Prostate gland (tissue), 2 donors: ENCODE results near the gene HEATR5B. TPM values are rescaled to one million over a fixed set of nuclear protein-coding genes. Genes with fewer than 3 reads are reported as not detected.

ENCODE experiments used
- DNase-seq: peaks from one replicate; pipeline ENCODE4 v3.0.0-alpha.2; 2019; ENCODE audit warnings: low spot score
- H3K27ac ChIP-seq, 2 donors: fragments of 200-600 bp; sonication (generic); 2 replicates each; pipeline ENCODE4 v1.5.1; 2017 to 2019
- H3K27me3 ChIP-seq: fragments of 200-600 bp; sonication (generic); replicated peaks from 2 replicates; pipeline ENCODE4 v1.5.1; 2019; ENCODE audit not compliant: insufficient read depth
- H3K36me3 ChIP-seq, 2 donors: fragments of 200-600 bp; sonication (generic); 1 replicate in 1 of 2; 2 replicates in 1 of 2; pipeline versions ENCODE4 v1.5.1 to v1.8.1; 2017 to 2019
- H3K4me1 ChIP-seq: fragments of 200-600 bp; sonication (generic); replicated peaks from 2 replicates; pipeline ENCODE4 v1.5.1; 2019
- H3K4me3 ChIP-seq, 2 donors: fragments of 200-600 bp; sonication (generic); 2 replicates each; pipeline ENCODE4 v1.5.1; 2017 to 2019
- H3K9me3 ChIP-seq: fragments of 200-600 bp; sonication (generic); 2 replicates; pipeline ENCODE4 v1.5.1; 2017
- POLR2A ChIP-seq: fragments of 450-650 bp; IDR thresholded peaks from one replicate; pipeline ENCODE4 v1.6.1; 2016; ENCODE audit warnings: antibody characterized with exemption, mild to moderate bottlenecking
- POLR2AphosphoS5 ChIP-seq: sonication (generic); formaldehyde crosslinking; IDR thresholded peaks from one replicate; pipeline ENCODE4 v1.6.1; 2017; ENCODE audit warnings: antibody characterized with exemption
- WGBS: methylation state at CpG from one replicate; pipeline ENCODE4 v1.1.5; 2018; 5-methylcytosine and 5-hydroxymethylcytosine counted together
- intact Hi-C: fragments of 100-400 bp; cut with DNase I; formaldehyde crosslinking; loops from one replicate; pipeline ENCODE4 v1.14.2; 2022
- total RNA-seq, 2 donors: library from RNA; depleted of rRNA; stranded (reverse); fragments of >200 nt; gene quantifications; one replicate each; pipeline ENCODE4 v1.1.0, GENCODE V29; 2016
- TF ChIP-seq, protein P1 (sequence below), 4 experiments: fragments of 200-600 bp in 2 of 4; fragments of 450-650 bp in 2 of 4; sonication (generic) in 2 of 4; IDR thresholded peaks; 1 replicate in 3 of 4; 2 replicates in 1 of 4; pipeline ENCODE4 v1.5.1; 2016 to 2019; ENCODE audit warnings: antibody characterized with exemption in 4 of 4, mild to moderate bottlenecking in 2 of 4, moderate library complexity in 2 of 4

The HEATR5B gene
- total RNA-seq = 10 to 100 TPM; 31.1 to 37.4 TPM

DNA sequence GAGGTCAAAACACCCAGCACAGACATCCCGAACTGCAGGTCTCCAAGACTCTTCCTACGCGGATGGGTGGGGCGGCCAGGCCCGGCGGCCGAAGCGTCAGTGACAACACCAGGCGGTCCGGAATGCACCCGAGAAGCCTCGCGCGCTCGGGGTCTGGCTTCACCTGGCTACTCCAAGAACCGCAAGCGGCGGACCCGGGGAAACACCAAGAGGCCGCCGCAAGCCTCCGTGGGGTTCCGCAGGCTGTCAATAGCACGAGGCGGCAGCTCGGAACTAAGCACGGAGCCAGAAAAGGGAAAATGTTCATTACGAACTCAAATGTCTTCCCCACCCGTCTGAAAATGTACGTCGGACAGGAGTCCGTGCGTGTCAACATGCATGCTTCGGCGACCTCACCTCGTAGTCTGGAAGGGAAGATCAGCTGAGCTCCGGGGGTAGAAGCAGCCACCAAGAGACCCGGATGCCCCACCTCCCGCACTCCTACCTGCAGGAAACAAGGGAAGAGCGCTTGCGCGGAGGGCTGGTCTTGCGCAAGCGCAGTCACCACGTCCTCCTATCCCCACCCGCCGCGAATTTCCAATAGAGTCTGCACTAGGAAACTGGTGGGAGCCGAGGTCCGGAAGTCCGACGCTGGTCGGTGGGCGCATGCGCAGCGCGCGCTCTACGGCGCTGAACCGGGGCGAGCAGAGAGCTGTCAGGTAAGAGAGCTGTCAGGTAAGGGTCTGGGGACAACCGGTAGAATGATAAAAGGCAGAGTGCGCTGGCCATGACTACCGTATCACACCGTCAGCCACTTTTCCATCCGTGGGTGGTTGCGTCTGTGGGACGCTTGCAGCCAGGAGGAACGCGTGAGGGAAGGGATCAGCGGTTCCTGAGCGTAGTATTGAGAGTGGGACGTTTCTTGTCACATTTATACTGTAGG is at the start of gene HEATR5B, which contains the start of gene GPATCH11:
HEATR5B (minus strand) TSS at position 500 of the 922 bp plus-strand sequence. CDS start 958 bp downstream, outside the sequence.
GPATCH11 (plus strand) TSS at position 646 of the 922 bp plus-strand sequence. CDS start 3,864 bp downstream, outside the sequence.
- intact Hi-C loops = no loop called here
- TF ChIP-seq POLR2AphosphoS5 (peak; percentile 97), POLR2A (peak; percentile 56)
- TF ChIP-seq, protein P1, sequence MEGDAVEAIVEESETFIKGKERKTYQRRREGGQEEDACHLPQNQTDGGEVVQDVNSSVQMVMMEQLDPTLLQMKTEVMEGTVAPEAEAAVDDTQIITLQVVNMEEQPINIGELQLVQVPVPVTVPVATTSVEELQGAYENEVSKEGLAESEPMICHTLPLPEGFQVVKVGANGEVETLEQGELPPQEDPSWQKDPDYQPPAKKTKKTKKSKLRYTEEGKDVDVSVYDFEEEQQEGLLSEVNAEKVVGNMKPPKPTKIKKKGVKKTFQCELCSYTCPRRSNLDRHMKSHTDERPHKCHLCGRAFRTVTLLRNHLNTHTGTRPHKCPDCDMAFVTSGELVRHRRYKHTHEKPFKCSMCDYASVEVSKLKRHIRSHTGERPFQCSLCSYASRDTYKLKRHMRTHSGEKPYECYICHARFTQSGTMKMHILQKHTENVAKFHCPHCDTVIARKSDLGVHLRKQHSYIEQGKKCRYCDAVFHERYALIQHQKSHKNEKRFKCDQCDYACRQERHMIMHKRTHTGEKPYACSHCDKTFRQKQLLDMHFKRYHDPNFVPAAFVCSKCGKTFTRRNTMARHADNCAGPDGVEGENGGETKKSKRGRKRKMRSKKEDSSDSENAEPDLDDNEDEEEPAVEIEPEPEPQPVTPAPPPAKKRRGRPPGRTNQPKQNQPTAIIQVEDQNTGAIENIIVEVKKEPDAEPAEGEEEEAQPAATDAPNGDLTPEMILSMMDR (IDR thresholded peaks at IDR 0.05) = peak in 1 of 4 experiments; percentile 9
- Histone ChIP-seq H3K9me3 (no peaks in the 10 kb centered on the region), H3K4me3 (peak within 1 kb of the TSS; percentile 73 to 82), H3K27ac (peak within 1 kb of the TSS; percentile 80 to 81), H3K4me1 (no peaks in the 10 kb centered on the region), H3K27me3 (no peaks in the 10 kb centered on the region), H3K36me3 (no peaks in the 10 kb centered on the region)
- DNase-seq = peak; percentile 97
- under 1% methylated on average over 72 of the region's 74 CpGs for WGBS

DNA sequence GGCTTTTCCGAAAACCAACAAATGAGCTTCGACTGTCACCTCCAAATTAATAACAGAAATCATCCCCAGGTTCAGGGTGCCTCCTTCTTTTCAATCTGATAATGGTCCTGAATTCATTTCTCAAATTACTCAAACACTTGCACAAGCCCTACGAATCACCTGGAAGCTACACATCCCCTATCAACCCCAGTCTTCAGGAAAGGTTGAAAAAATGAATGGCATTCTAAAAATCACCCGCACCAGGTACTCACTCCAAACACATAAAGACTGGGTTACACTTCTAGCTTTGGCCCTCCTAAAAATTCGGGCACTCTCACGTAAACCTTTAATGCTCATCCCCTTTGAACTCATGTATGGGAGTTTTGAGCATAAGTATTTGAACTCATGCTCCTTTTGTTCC is 48.7 kb upstream of the HEATR5B start:
- no peaks in the 10 kb centered on the region for H3K4me1 ChIP-seq
- no peaks in the 10 kb centered on the region for H3K27me3 ChIP-seq
- intact Hi-C loops = no loop called here
- WGBS = 94% methylated on average over 6 of the region's 6 CpGs
- H3K4me3 ChIP-seq = no peak overlapping the region
- peaks cover 0 to 3% of the 10 kb centered on the region in 2 donors for H3K36me3 ChIP-seq
- no peak for TF ChIP-seq POLR2AphosphoS5
- TF ChIP-seq, protein P1 (IDR thresholded peaks at IDR 0.05) = no peak
- TF ChIP-seq POLR2A = no peak
- no peak for DNase-seq
- H3K27ac ChIP-seq = no peak overlapping the region
- no peaks in the 10 kb centered on the region for H3K9me3 ChIP-seq

DNA sequence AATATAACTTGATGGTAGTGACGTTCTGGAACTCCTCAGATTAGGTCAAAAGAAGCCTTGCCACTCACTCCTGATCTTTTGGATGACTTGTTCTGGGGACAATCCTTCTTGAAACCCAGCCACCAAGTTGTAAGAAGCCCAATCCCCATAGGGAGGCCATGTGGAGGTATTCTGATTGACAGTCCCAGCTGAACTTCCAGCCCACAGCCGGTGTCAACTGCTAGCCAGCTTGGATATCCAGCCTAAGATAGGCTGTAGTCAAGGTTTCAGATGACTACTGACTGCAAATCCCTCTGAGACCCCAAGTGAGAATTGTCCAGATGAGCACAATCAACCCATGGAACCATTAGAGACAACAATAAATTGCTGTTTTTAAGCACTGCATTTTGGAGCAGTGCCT is 41.2 kb upstream of the HEATR5B start:
- Histone ChIP-seq H3K9me3 (no peaks in the 10 kb centered on the region), H3K27ac (no peak overlapping the region), H3K4me3 (no peak overlapping the region), H3K4me1 (no peaks in the 10 kb centered on the region), H3K27me3 (no peaks in the 10 kb centered on the region), H3K36me3 (no peaks in the 10 kb centered on the region)
- DNase-seq = no peak
- intact Hi-C loops = no loop called here
- 93% methylated on average over 2 of the region's 2 CpGs for WGBS
- TF ChIP-seq POLR2AphosphoS5 = no peak
- no peak for TF ChIP-seq POLR2A
- TF ChIP-seq, protein P1 (IDR thresholded peaks at IDR 0.05) = no peak

DNA sequence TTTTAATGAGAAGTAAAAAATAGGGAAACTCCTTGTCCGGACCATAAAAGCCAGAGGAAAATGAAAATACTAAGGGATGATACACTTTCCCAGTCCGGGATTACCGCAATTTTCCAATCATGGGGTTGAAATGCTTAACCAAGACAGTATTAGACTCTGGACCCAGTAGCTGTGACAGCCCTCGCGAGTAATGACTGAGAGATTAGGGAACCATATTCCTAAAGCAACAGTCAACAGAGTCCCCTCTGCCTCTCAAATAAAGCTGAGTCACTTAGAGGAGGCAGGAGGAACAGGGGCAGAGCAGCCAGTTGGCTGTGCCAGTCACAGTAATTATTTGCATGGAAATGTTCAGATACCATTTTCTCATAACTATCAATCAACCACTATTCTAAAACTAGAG is 35.0 kb upstream of the HEATR5B start:
- no peaks in the 10 kb centered on the region for H3K27me3 ChIP-seq
- no peaks in the 10 kb centered on the region for H3K4me1 ChIP-seq
- intact Hi-C loops = no loop called here
- no peak overlapping the region for H3K4me3 ChIP-seq
- no peak for DNase-seq
- TF ChIP-seq POLR2A (no peak), POLR2AphosphoS5 (no peak)
- TF ChIP-seq, protein P1 (IDR thresholded peaks at IDR 0.05) = no peak
- H3K9me3 ChIP-seq = no peaks in the 10 kb centered on the region
- H3K27ac ChIP-seq = no peak overlapping the region
- H3K36me3 ChIP-seq = peaks cover 0 to 2% of the 10 kb centered on the region in 2 donors
- 95% methylated on average over 5 of the region's 5 CpGs for WGBS
